Urothelium cell line (cell line): ENCODE measurements around the gene CEP63.
"Not testable (repeated sequence)": the region's sequence is repeated elsewhere in the genome, so short reads cannot be mapped to it uniquely, and the experiment has no call there.

Experiments
- DNase-seq: peaks from one replicate; pipeline ENCODE4 v3.0.0; 2011; ENCODE audit warnings: low spot score, mixed read lengths
- FAIRE-seq: peaks from 2 replicates; lab custom pipeline; 2011; peaks lifted over from hg19 to GRCh38; lab: Jason Lieb, UNC

CEP63 gene

DNA sequence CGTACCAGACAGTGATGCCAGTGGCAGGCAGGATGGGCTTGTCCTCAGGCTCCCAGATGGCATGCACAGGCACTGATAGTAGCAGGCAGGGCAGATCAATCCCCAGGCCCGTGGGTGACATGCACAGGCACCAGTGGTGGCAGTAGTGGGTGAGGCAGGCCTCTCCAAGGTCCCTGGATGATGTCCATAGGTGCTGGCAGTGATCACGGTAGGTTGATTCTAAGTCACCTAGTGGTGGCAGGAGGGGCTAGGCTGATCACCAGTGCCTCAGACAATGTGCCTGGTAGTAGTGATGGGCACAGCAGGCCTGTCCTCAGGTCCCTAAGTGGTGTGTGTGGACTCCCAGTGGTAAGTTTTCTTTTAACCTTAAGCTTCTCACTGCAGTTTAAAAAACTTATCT lies 19.6 kb downstream of the CEP63 start:
- DNase-seq (no peak), FAIRE-seq (no peak)

DNA sequence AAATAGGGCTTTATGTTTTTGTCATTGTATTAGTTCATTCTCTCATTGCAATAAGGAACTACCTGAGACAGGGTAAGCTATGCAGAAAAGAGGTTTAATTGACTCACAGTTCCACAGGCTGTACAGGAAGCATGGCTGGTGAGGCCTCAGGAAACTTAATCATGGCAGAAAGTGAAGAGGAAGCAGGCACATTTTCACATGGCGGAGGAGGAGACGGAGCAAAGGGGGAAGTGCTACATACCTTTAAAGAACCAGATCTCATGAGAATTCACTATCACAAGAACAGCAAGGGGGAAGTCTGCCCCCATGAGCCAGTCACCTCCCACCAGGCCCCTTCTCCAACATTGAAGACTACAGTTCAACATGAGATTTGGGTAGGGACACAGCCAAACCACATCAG lies 25.6 kb downstream of the CEP63 start:
- FAIRE-seq = no peak
- no peak for DNase-seq

DNA sequence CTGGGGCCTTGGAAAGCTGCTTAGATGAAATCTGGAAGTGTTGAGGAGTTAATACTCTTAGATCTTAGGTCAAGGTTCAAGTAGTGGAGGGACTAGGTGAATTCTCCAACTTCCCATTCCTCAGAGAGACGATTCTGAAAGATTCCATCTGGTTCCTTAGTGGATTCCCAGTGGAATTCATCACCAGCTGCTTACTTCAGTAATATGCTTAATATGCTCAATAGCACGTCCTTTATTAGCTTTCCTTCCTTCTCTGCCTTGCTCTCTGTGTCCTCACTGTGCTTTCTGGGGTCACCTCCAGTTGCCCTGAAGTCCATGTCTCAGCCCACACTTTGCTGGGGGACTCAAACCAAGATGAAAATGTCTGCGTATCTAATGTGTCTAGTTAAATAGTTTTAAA lies 31.0 kb downstream of the CEP63 start:
- DNase-seq (no peak), FAIRE-seq (no peak)

DNA sequence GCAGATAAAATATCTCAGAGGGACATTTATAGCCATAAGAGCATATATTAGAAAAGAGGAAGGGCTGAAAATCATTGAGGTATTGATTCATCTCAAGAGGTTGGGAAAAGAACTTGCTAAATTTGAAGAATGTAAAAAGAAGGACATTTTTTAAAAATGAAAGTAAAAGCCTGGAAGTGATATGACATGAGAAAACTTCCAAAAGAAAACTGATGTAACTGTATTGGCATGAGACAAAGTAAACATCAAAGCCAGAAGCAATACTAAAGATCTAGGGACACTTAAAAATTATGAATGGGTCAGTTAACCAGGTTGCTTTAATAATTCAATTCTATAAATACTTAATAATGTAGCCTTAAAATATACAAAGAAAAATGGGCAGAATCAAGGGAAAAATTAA lies 31.9 kb downstream of the CEP63 start:
- FAIRE-seq = no peak
- no peak for DNase-seq

DNA sequence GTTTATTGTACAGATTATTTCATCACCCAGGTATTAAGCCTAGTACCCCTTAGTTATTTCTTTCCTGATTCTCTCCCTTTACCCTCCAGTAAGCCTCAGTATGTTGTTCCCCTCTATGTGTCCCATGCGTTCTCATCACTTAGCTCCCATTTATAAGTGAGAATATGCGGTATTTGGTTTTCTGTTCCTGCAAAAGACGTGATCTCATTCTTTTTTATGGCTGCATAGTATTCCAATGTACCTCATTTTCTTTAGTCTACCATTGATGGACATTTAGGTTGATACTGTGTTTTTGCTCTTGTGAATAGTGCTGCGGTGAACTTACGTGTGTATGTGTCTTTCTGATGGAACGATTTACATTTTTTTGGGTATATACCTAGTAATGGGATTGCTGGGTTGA lies 36.7 kb downstream of the CEP63 start:
- DNase-seq = no peak
- no peak for FAIRE-seq

DNA sequence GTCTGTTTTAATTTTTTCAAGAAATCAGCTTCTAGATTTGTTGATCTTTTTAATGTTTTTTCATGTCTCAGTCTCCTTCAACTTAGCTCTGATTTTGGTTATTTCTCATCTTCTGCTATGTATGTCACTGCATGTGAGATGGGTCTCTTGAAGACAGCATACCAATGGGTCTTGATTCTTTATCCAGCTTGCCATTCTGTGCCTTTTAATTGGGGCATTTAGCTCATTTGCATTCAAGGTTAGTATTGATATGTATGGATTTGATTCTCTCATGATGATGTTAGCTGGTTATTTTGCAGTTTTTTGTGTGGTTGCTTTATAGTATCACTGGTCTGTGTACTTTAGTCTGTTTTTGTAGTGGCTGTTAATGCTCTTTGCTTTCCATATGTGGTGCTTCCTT lies 39.4 kb downstream of the CEP63 start:
- no peak for DNase-seq
- FAIRE-seq = no peak

DNA sequence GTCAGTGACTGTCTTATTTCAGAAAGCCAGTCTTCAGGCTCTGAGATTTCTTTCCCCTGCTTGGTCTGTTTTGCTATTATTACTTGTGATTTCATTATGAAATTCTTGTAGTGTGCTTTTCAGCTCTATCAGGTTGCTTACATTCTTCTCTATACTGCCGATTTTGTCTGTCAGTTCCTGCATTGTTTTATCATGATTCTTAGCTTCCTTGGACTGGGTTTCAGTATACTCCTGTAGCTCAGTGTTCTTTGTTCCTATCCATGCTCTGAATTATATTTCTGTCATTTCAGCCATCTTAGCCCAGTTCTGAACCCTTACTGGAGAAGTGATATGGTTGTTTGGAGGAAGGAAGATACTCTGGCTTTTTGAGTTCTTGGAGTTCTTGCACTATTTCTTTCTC lies 40.5 kb downstream of the CEP63 start:
- FAIRE-seq = no peak
- no peak for DNase-seq

DNA sequence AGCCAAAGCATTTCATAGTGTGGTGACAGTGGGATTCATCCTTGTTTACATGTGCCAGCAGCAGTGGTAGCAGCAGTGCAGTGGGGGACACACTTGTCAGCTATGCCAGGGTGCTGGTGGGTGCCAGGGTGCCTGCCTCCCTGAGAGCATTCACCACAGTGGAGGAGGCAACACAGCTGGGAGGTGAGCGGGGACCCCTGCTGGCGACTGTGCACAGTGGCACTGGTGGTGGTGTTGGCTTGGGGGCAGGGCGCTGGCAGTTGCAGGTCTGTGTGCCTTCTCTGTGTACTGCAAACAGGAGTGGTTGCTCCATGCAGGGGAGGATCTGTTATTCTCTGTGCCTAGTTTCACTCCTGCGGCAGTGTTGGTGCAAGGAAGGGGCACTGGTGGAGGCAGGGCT lies 41.2 kb downstream of the CEP63 start:
- no peak for FAIRE-seq
- no peak for DNase-seq

DNA sequence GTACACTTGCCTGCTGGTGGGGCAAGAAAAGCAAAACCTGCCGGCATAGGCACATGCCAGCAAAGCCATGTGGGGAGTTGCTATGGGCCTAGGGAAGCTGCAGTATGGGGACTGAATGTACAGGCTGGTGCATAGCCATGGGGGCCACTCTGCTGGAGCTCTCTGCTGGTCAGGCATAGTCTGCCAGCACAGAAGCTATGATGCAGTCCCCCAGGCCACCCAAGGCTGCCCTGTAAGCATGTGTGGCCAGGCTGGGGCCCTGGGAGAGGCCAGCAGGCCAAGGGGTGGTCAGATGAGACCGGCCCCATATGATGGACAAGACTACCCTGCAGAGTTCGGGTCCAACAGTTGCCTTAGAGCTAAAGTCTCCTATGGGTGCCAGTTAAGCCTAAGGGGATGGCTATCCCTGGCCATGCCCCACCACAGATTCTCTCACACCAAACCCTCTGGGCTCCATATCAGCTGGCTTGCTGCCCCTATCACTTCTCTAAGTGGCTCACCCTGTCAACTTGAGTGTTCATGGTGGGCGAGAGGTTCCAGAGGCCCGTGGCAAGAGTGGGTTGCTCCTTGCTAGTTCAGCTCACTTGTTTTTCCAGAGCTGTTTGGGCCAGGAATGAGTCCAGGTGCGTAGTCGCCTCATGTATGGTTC lies 41.8 kb downstream of the CEP63 start:
- no peak for FAIRE-seq
- DNase-seq = no peak

DNA sequence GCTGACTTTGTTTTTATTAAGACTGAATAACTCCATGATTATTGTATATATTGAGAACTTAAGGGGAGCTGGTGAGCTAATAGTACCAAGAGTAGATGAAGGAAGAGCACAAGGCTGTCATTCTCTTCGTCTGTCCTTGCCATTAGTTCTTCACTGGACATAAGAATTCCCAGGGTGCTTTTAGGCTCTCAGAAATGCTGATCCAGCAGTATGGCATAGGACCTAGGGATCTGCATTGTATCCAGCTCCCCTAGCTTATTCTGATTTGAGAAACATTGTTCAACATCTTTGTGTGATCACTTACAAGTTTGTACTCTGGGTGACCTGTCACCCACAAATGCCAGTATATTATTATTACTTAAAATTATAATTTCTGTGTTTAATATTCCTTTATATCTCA lies 47.6 kb downstream of the CEP63 start:
- FAIRE-seq = no peak
- no peak for DNase-seq

DNA sequence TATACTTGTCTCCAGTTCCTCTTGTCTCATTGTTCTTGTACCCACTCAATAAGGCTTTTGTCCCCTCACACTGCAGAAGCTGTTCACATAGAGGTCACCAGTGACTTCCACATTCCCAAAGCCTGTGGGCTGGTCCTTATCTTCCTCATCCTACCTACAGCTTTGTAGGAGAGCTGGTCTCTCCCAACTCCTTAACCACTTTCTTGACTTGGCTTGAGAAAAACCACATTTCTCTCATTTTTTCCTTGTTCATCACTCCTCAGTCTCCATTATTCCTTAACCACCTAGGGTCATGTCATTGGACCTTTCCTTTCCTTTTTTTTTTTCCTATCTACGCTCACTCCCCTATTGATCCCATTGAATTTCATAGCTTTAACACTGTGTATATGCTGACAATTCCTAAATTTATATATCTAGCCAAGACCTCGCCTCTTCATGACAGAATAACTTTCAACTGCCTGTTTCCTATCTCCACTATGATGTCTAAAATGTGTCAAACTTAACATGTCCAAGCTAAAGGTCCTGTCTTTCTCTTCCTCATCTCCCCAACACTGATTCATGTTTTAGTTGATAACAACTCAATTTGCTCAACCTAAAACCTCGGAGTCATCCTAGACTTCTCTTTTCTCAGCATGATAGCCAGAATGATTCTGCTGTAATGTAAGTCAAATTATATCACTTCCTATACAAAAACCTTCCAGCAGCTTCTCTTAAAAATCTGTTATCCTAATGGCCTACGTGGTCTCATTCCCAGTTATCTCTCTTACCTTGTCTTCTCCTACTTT lies 49.5 kb downstream of the CEP63 start:
- DNase-seq (no peak), FAIRE-seq (no peak)

DNA sequence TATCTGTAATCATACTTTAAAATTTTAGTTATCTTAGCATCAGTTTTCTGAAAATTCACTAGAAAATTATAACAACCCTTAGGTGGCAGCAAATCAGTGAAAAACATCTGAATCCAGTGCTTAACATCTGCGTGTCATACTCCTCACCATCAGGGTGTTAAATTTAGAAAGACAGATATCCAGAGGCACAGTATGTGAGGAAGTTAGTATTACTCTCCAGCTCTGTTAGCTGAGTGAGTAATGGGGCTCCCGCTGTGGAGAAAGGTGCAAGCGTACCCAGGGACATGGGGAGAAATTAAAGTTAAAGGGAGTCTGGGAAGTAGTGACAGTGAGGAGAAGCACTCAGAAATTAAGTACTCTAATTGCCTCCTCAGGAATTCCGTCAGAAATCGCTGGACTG lies 50.9 kb downstream of the CEP63 start:
- DNase-seq (no peak), FAIRE-seq (no peak)

DNA sequence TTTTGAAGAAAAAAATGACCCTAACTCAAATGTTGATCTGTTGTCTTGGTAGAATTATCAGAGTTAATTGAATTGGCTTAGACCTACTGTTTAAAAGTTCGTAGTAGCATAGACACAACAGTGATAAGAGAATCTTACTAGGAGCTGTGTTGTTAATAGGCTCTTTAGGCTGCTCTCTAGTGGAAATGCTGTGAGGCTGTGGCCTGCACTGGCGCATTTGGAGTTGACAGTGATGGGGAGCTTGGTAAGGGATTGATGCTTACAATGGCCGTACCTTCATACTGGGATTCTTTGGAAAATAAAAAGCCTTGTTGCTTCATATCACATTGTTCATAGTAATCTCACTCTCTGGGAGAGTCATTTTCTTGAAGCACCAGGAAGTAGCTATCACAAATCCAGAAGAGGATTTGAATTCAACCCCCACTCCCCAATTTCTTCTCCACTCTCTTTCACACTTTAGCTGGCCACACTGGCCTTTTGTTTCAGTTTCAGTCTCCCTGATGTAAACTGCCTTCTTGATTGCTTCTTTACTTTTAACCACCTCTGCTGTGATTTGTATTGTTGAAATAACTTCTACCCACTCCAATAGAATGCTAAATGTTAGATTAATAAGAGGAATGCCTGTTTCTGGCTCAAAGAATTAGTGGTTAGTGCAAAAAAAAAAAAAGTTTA lies 56.6 kb downstream of the CEP63 start:
- no peak for DNase-seq

DNA sequence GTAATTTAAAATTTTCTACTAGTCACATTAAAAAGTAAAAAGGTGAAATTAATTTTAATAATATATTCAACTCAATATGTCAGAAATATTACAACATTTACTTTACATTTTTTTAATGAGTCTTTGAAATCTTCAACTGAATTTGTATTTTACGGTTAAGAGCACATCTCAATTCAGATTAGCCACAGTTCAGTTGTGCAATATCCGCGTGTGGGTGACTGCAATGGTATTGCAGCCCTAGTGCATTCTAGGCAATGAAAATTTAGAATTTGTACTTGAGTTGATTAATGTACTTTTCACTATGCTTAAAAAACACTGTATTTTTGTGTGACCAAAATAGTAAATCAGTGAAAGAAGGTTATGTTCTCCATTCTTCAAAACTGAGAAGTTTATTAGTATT lies 57.3 kb downstream of the CEP63 start:
- FAIRE-seq = no peak

More for the DNA sequence above, 56.6 kb downstream of the CEP63 start:
- FAIRE-seq = no peak

DNA sequence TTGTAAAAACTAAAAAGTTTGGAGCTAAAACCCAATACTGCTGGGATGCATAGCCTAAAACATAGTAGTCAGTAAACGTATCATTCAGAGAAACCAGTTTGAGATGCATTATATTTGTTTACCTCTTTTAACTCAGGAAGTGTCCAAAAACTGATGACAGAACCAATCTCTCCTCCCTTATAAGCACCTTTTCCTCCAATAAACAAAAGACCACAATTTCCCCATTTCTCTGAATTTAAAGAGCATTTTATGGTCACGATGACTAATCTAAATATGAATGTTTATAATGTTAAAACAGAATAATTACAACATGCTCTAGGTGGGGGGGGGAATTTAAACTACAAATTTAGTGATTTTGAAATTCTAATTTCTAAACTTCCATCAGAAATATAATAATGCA lies 58.5 kb downstream of the CEP63 start:
- no peak for DNase-seq

More for the DNA sequence above, 57.3 kb downstream of the CEP63 start:
- DNase-seq = no peak

DNA sequence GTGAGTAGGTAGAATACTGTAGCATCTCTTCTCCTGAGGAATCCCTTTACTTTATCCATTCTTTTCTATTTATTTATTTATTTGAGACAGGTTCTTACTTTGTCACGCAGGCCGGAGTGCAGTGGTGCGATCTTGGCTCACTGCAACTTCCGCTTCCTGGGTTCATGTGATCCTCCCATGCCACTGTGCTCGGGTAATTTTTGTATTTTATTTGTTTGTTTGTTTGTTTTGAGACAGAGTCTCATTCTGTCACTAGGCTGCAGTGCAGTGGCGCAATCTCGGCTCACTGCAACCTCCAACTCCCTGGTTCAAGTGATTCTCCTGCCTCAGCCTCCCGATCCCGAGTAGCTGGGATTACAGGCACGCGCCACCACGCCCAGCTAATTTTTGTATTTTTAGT lies 58.9 kb downstream of the CEP63 start:
- not testable (repeated sequence) for FAIRE-seq, DNase-seq

More for the DNA sequence above, 58.5 kb downstream of the CEP63 start:
- no peak for FAIRE-seq

DNA sequence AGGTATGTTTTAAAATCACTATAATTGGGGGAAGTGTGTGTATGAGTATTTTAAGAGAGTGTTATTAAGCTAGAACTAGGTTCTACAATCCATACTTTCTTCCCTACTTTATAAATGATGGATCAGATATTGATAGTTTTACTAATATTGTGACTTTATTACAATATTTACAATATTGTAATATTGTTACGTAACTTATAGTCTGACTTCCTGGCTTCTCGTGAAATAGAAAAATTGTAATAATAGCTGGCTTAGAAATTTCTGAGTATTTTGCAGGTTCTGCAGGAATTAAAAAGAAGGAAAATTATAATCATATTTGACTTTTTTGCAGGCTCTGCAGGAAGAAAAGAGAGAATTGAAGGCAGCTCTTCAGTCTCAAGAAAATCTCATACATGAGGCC lies 60.0 kb downstream of the CEP63 start:
- DNase-seq = no peak
- FAIRE-seq = no peak

DNA sequence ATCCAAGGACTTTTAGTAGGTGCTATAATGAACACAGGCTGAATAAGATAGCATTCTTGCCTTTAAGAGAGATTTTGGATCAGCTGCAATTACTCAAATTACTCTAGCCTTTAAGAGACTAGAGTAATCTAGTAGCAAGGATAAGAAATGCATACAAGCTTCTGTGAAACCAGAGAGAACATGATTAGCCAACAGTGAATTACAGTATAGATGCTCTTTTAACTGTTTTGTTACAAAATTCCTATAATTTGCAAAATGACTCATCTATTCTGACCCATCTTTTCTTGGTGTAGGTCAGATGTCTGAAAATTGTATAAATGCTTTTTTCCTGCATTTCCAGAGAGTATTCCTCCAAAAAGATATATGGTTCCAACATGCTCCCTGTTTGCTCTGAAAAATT lies 66.9 kb downstream of the CEP63 start:
- no peak for DNase-seq
- FAIRE-seq = no peak

DNA sequence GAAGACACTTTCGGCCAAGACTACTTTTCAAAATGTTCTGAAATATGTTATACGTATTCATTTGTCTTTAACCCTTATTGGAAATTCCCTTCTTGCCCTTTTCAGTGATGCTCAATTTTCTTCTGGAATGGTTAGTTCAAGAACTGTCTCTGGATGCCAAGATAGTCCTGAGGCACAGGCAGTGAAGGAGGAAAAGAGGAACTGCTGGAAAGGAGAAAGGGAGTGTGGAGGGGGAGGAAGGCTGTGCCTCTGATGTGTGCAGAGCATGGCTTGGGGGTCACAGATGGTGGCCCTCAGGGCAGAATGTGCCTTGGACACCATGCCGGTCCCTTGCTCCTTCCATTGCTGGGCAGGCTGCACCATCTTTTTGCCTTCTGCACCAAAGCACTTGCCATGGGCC lies 73.7 kb downstream of the CEP63 start:
- DNase-seq (no peak), FAIRE-seq (no peak)

DNA sequence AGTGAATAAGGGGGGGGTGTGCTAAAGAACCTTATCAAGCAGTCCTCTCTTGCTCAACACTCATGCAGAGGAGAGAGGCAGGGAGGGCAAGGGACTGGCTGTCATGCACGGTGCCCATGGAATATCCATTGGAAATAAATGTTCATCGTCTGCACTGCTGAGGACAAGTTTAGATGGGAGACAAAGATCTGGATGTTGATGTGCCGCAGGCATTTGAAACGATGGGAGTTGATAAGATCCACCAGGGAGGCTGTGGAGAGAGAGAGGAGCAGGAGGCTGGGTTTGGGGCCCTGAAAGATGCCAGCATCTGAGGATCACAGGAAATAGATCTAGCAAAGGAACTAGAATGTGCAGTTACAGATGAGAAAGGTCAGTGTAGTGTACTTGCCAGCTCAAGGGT lies 76.2 kb downstream of the CEP63 start:
- DNase-seq (no peak), FAIRE-seq (no peak)

DNA sequence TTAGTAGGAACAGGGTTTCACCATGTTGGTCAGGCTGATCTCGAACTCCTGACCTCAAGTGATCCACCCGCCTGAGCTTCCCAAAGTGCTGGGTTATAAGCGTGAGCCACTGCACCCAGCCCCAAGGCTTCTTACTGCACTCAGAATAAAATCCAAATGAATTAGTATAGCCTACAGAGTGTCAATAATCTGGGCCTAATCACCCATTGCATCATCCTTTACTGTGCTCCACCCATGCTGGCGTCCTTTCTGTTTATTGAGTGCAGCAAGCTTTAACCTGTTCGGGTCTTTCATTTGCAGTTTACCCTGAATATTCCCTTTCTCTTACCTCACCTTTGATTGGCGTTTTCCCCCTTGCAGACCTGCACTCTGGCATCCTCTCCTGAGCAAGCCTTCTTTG lies 77.7 kb downstream of the CEP63 start:
- no peak for DNase-seq
- no peak for FAIRE-seq

DNA sequence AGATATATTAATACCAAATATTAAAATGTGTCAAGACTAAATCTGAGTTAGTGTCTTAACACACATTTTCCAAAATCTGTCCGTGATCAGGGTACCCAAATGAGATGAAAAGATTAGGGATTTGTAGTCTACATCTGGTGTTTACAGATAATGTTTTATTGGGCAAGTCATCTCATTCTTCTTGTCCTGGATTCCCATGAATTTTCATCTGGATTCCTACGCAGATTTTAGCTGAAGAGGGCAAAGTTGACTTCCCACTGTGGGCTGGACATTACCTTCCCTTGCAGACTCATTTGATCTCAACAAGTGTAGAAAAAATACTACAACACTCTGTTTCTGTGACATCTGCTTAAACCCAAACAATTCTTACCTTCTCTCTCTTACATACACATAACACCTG lies 79.1 kb downstream of the CEP63 start:
- DNase-seq = no peak
- FAIRE-seq = no peak
